Progenitor cell of endocrine pancreas (in vitro differentiated cells): ENCODE measurements around the gene EP400. TPM values are rescaled to one million over a fixed set of nuclear protein-coding genes. Genes with fewer than 3 reads are reported as not detected.

Experiments used
- DNase-seq: peaks from one replicate; pipeline ENCODE4 v3.0.0; 2021; ENCODE audit warnings: low spot score; ENCODE audit not compliant: unreplicated experiment
- H3K27ac Mint-ChIP-seq: 2 replicates; pipeline ENCODE4 v1.8.0; 2021; ENCODE audit warnings: mild to moderate bottlenecking, moderate library complexity, mixed read lengths
- H3K27me3 Mint-ChIP-seq: 2 replicates; pipeline ENCODE4 v1.8.0; 2021; ENCODE audit warnings: mixed read lengths
- H3K36me3 Mint-ChIP-seq: 2 replicates; pipeline ENCODE4 v1.8.0; 2022; ENCODE audit warnings: mixed read lengths; ENCODE audit not compliant: insufficient read depth
- H3K4me1 Mint-ChIP-seq: 2 replicates; pipeline ENCODE4 v1.8.0; 2021; ENCODE audit warnings: low read depth, mixed read lengths
- H3K4me3 Mint-ChIP-seq: 2 replicates; pipeline ENCODE4 v1.8.0; 2021; ENCODE audit warnings: low read depth, mild to moderate bottlenecking, moderate library complexity, mixed read lengths
- H3K9me3 Mint-ChIP-seq: 2 replicates; pipeline ENCODE4 v1.8.0; 2021; ENCODE audit warnings: low read depth, mixed read lengths
- total RNA-seq: library from RNA; stranded (reverse); gene quantifications from 2 replicates; pipeline ENCODE4 v1.2.1, GENCODE V29; 2021
- TF ChIP-seq, protein P1 (sequence below): fragments of 200-600 bp; sonication (generic); IDR thresholded peaks from one replicate; pipeline ENCODE4 v1.5.0; 2021; ENCODE audit warnings: antibody characterized with exemption, mild to moderate bottlenecking; ENCODE audit not compliant: unreplicated experiment

Gene EP400
- total RNA-seq, 1 donor from 2014 or later = 66.6 TPM

DNA sequence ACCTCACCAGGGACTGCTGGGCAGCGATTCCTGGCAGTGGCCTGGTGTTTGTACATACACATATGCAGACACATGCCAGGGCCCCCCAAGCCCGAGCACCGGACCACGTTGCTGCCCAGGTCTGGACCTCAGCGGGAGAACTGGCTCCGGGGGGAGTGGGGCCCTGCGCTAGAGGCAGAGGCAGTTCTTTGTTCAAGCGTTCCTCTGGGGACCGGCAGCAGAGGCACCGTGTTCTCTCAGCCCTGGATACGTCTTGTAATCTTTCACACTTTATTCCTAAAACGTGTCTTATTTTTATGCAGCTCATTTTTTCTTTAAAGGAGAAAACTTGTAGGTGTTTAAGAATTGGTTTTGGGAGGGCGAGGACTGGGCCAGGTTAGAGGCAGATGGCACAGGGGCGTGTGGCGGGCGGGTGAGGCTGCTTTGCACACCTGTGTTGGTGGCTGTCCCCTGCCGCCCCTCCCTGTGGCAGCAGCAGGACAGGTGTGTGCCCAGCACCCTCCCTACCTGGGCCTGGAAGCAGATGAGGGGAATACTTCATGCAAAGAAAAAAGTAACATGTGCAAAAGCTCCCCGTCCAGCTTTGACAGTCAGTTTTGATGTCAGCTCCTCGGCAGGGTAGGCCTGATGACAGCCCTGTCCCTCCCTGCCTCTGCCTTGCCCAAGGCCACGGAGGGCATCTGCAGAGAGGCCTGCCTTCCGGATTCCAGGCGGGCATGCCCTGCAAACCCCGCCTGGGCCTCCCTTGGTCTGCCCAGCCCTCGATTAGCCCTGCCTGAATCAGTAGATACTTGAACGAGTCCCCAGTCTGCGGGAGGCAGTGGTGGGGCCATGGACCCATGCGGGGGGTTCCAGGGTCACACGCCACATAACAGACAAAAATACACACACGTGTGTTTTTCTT, 27.6 kb upstream of the EP400 start:
- Mint-ChIP-seq H3K9me3 (no peaks in the 10 kb centered on the region), H3K27ac (no peak overlapping the region), H3K4me1 (no peaks in the 10 kb centered on the region), H3K4me3 (no peak overlapping the region), H3K27me3 (no peaks in the 10 kb centered on the region), H3K36me3 (peaks cover 3% of the 10 kb centered on the region)
- TF ChIP-seq, protein P1, sequence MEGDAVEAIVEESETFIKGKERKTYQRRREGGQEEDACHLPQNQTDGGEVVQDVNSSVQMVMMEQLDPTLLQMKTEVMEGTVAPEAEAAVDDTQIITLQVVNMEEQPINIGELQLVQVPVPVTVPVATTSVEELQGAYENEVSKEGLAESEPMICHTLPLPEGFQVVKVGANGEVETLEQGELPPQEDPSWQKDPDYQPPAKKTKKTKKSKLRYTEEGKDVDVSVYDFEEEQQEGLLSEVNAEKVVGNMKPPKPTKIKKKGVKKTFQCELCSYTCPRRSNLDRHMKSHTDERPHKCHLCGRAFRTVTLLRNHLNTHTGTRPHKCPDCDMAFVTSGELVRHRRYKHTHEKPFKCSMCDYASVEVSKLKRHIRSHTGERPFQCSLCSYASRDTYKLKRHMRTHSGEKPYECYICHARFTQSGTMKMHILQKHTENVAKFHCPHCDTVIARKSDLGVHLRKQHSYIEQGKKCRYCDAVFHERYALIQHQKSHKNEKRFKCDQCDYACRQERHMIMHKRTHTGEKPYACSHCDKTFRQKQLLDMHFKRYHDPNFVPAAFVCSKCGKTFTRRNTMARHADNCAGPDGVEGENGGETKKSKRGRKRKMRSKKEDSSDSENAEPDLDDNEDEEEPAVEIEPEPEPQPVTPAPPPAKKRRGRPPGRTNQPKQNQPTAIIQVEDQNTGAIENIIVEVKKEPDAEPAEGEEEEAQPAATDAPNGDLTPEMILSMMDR = no peak
- no peak for DNase-seq

DNA sequence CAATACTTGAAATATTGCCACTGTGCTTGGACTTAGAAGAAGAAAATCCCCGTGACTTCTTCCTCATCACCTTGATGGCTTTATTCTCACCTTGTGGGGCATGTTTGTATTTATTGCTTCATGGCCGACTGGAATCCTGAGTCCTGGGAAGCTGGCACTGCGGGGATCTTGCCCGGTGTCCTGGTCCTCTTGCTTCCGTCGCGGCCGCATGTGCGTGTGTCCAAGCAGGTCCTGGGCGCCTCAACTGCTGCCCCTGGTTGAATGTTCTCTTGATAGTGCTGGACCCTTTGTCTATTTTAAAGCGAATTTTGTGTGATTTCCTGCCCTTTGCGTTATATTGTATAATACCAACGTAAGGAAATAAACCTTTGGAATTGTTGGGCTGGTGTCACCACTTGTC, 27.0 kb upstream of the EP400 start:
- TF ChIP-seq, protein P1 = no peak
- Mint-ChIP-seq H3K36me3 (peaks cover 3% of the 10 kb centered on the region), H3K27ac (no peak overlapping the region), H3K27me3 (no peaks in the 10 kb centered on the region), H3K4me3 (no peak overlapping the region), H3K9me3 (no peaks in the 10 kb centered on the region), H3K4me1 (no peaks in the 10 kb centered on the region)
- DNase-seq = no peak

DNA sequence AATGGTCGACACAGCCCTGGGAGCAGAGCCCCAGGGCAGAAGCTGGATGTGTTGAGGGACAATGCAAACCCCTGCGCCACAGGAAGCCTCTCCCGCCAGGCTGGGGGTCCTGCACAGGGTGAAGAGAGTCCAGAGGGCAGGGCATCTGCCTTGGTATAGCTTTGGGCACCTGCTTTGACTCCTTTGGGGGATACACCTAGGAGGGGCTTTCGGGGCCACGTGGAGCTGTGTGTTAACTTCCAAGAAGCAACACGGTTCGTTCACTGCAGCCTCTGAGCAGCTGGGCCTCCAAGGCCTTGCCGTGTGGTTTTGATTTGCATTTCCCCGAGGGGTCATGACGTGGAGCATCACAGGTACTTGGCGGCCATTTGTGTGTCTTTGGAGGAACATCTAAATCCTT, 26.5 kb upstream of the EP400 start:
- no peaks in the 10 kb centered on the region for H3K27me3 Mint-ChIP-seq
- TF ChIP-seq, protein P1 = no peak
- no peaks in the 10 kb centered on the region for H3K4me1 Mint-ChIP-seq
- no peak overlapping the region for H3K4me3 Mint-ChIP-seq
- DNase-seq = no peak
- no peaks in the 10 kb centered on the region for H3K9me3 Mint-ChIP-seq
- peaks cover 3% of the 10 kb centered on the region for H3K36me3 Mint-ChIP-seq
- H3K27ac Mint-ChIP-seq = no peak overlapping the region

DNA sequence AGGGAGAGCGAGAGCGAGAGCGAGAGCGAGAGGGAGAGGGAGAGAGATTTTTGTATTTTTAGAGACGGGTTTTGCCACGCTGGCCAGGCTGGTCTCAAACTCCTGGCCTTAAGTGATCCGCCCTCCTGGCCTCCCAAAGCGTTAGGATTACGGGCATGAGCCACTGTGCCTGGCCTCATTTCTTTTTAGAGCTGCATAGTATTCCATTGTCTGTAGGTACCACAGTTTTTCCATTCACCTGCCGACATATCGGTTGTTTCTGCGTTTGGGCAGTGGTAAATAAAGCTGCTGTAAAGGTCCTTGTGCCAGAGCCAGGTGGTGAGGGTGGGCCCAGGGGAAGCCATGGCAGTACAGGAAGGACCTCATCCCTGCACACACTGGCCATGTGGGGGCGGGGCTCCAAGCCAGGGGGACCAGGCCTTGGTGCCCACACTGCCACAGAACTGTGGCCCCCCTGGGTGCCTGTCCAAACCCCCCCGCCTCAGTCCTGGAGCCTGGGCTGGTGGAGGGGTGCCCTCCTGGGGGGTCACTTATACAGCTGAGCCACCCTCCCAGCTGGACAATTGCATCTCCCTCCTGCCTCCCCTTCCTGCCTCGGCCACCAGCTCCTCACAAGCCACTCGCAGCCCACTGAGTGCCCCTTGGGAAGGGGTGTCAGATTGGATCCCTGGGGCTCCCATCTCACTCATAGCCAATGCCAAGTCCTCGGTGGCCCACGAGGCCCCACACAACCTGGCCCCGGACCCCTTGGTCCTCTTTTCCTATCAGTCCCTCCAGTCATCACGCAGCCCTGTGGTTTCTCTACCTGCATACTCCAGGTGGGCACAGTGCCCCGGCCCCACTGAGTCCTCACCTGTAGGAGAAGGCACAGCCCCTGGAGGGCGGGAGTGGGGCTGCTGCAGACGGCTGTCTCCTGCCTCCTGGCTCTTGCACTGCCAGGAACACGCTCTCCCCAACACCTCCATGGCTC, 22.3 kb upstream of the EP400 start:
- DNase-seq = no peak
- peaks cover 5% of the 10 kb centered on the region for H3K36me3 Mint-ChIP-seq
- peaks cover 3% of the 10 kb centered on the region for H3K4me1 Mint-ChIP-seq
- TF ChIP-seq, protein P1 = no peak
- H3K9me3 Mint-ChIP-seq = no peaks in the 10 kb centered on the region
- peak overlapping the region; percentile 86 for H3K27ac Mint-ChIP-seq
- no peaks in the 10 kb centered on the region for H3K27me3 Mint-ChIP-seq
- H3K4me3 Mint-ChIP-seq = peak overlapping the region; percentile 79

DNA sequence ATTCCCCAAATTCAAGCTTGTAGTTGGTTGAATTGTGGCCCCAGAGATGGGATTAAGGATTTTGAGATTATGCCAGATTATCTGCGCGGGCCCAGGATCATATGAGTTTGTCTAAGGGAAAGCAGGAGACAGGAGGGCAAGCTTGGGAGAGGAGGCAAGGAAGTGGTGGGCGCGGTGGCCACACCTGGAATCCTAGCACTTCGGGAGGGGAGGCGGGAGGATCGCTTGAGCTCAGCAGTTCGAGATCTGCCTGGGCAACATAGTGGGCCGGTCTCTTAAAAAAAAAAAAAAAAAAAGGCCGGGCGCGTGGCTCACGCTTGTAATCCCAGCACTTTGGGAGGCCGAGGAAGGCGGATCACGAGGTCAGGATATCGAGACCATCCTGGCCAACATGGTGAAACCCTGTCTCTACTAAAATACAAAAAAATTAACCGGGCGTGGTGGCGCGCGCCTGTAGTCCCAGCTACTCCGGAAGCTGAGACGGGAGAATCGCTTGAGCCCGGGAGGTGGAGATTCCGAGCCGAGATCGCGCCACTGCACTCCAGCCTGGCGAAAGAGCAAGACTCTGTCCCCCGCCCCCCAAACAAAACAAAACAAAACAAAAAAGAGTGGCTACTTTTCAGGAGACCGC, 21.5 kb upstream of the EP400 start:
- Mint-ChIP-seq H3K36me3 (peaks cover 10% of the 10 kb centered on the region), H3K4me3 (peak overlapping the region; percentile 79), H3K27ac (peak overlapping the region; percentile 86), H3K27me3 (no peaks in the 10 kb centered on the region), H3K9me3 (no peaks in the 10 kb centered on the region), H3K4me1 (peaks cover 3% of the 10 kb centered on the region)
- DNase-seq = no peak
- TF ChIP-seq, protein P1 = no peak
